ENCODE data around the gene WIPF3. TPM values are rescaled to one million over a fixed set of nuclear protein-coding genes. Genes with fewer than 3 reads are reported as not detected.
"Not testable (repeated sequence)": the region's sequence is repeated elsewhere in the genome, so short reads cannot be mapped to it uniquely, and the experiment has no call there.

Gene WIPF3
- total RNA-seq, 1 donor from 2014 or later = not detected

DNA sequence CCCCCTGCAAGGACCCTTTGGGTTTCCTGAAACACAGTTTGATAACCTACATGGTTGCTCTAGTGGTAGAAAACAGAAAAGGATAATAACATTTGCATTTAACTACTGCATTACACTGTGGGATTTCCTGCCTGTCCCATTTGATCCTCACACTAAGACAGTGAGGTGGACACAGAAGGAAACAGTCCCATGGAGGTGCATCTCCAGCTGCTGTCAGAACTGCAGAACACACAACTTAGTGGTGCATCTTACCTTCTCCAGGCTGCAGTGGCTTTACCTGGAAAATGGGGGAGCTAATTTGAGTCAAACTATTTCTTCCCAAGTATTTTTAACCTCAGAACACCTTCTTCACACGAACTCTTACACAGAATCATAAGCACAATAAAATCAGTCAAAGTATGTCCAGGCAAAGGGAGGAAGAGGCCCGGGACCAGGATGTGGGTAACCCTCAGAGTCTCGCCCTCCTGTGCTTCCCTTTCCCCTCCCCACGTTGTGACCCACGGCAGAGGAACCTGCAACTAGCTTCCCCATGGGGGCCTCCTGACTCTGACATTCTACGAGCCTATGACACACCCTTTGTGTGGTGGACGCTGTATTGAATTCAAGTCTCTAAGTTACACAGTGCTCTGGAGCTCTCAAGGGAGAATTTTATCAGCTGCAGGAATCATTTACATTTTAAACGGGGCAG is 149.6 kb downstream of the WIPF3 start:
- no peak for DNase-seq (ENCODE audit: extremely low spot score, unreplicated experiment)
- Mint-ChIP-seq H3K27ac (ENCODE audit: unreplicated experiment) (no peak overlapping the region), H3K9me3 (ENCODE audit: unreplicated experiment) (peaks cover 3% of the 10 kb centered on the region), H3K4me1 (ENCODE audit: unreplicated experiment) (peaks cover 1% of the 10 kb centered on the region), H3K27me3 (ENCODE audit: unreplicated experiment) (no peaks in the 10 kb centered on the region), H3K36me3 (ENCODE audit: unreplicated experiment) (peaks cover 47% of the 10 kb centered on the region), H3K4me3 (ENCODE audit: unreplicated experiment) (no peak overlapping the region)
- TF ChIP-seq CTCF (IDR thresholded peaks at IDR 0.05) = no peak

GRCh38 chr7:29956487-29956836 is 150.2 kb downstream of the WIPF3 start:
- H3K36me3 Mint-ChIP-seq (ENCODE audit: unreplicated experiment) = peaks cover 43% of the 10 kb centered on the region
- H3K4me1 Mint-ChIP-seq (ENCODE audit: unreplicated experiment) = peaks cover 1% of the 10 kb centered on the region
- no peak overlapping the region for H3K27ac Mint-ChIP-seq (ENCODE audit: unreplicated experiment)
- no peak for DNase-seq (ENCODE audit: extremely low spot score, unreplicated experiment)
- H3K4me3 Mint-ChIP-seq (ENCODE audit: unreplicated experiment) = no peak overlapping the region
- peaks cover 3% of the 10 kb centered on the region for H3K9me3 Mint-ChIP-seq (ENCODE audit: unreplicated experiment)
- TF ChIP-seq CTCF (IDR thresholded peaks at IDR 0.05) = no peak
- no peaks in the 10 kb centered on the region for H3K27me3 Mint-ChIP-seq (ENCODE audit: unreplicated experiment)

DNA sequence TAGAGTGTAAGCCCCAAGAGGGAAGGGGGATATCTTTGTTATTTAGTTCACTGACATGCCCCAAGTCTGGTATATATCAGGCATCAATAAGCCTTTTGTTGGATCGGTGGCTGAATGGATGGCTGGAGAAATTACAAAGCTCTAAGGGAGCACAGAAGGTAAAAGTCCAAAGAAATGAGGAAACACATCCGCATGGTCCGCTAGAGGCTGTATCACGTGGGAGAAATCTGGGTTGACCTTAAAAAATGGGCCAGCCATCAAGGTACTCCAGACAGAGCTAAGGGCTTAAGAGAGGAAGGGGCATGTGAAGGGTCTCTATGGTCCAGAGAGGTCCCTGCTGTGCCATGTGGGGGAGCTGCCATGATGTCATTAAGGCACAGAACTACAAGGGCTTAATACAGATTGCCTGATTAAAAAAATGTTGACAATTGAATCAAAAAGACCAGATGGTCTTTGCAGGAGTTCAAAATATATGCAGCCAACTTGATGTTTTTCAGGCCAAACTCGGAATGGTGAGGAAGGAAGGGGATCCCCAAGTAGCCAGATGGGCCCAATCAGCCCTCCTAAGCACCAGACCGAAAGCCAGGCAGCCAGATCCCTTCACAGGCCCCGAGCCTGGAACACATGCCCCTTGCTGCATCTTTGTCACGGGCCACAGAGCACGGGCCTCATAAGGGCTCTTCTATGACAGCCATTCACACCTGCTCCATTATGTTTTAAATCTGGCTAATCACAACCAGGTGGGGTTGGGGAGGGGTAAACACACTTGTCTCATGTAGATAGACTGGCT is 151.4 kb downstream of the WIPF3 start:
- DNase-seq (ENCODE audit: extremely low spot score, unreplicated experiment) = no peak
- Mint-ChIP-seq H3K4me3 (ENCODE audit: unreplicated experiment) (no peak overlapping the region), H3K27me3 (ENCODE audit: unreplicated experiment) (no peaks in the 10 kb centered on the region), H3K4me1 (ENCODE audit: unreplicated experiment) (peaks cover 1% of the 10 kb centered on the region), H3K36me3 (ENCODE audit: unreplicated experiment) (peaks cover 35% of the 10 kb centered on the region), H3K27ac (ENCODE audit: unreplicated experiment) (peak overlapping the region; percentile 58), H3K9me3 (ENCODE audit: unreplicated experiment) (peaks cover 3% of the 10 kb centered on the region)
- no peak for TF ChIP-seq CTCF (IDR thresholded peaks at IDR 0.05)

GRCh38 chr7:29958667-29959358 is 152.5 kb downstream of the WIPF3 start:
- Mint-ChIP-seq H3K4me1 (ENCODE audit: unreplicated experiment) (peaks cover 1% of the 10 kb centered on the region), H3K4me3 (ENCODE audit: unreplicated experiment) (no peak overlapping the region), H3K9me3 (ENCODE audit: unreplicated experiment) (peaks cover 3% of the 10 kb centered on the region), H3K27me3 (ENCODE audit: unreplicated experiment) (no peaks in the 10 kb centered on the region), H3K36me3 (ENCODE audit: unreplicated experiment) (peaks cover 30% of the 10 kb centered on the region), H3K27ac (ENCODE audit: unreplicated experiment) (peak overlapping the region; percentile 44)
- no peak for DNase-seq (ENCODE audit: extremely low spot score, unreplicated experiment)
- TF ChIP-seq CTCF (IDR thresholded peaks at IDR 0.05) = no peak

DNA sequence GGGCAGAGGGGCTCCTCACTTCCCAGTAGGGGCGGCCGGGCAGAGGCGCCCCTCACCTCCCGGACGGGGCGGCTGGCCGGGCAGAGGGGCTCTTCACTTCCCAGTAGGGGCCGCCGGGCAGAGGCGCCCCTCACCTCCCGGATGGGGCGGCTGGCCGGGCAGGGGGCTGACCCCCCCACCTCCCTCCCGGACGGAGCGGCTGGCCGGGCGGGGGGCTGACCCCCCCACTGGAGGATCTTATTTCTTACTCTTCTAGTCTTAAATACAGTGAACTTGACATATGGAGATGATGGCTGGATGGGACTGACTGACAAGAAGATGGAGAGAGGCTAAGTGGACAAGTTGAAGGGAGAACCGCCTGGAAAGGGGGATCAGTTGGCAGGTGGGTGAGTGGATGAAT is 155.3 kb downstream of the WIPF3 start:
- H3K27ac Mint-ChIP-seq (ENCODE audit: unreplicated experiment); H3K4me1 Mint-ChIP-seq (ENCODE audit: unreplicated experiment): not testable (repeated sequence)

More for the DNA sequence above, 155.3 kb downstream of the WIPF3 start:
- peaks cover 32% of the 10 kb centered on the region for H3K36me3 Mint-ChIP-seq (ENCODE audit: unreplicated experiment)
- H3K4me3 Mint-ChIP-seq (ENCODE audit: unreplicated experiment); H3K9me3 Mint-ChIP-seq (ENCODE audit: unreplicated experiment); H3K27me3 Mint-ChIP-seq (ENCODE audit: unreplicated experiment); DNase-seq (ENCODE audit: extremely low spot score, unreplicated experiment): not testable (repeated sequence)
